H9 (cell line): ENCODE measurements around the gene OR8B2. TPM values are rescaled to one million over a fixed set of nuclear protein-coding genes. Genes with fewer than 3 reads are reported as not detected.
"Not testable (repeated sequence)": the region's sequence is repeated elsewhere in the genome, so short reads cannot be mapped to it uniquely, and the experiment has no call there.

ENCODE experiments used
- DNase-seq: peaks from one replicate; pipeline ENCODE4 v3.0.0-alpha.2; 2017
- H2AFZ ChIP-seq: one replicate; pipeline ENCODE4 v1.6.1; 2013; ENCODE audit warnings: mild to moderate bottlenecking, low read length, control low read depth, moderate library complexity
- H2AK5ac ChIP-seq: 2 replicates; pipeline ENCODE4 v1.6.1; 2013; ENCODE audit warnings: low read length, control low read depth, mixed read lengths; ENCODE audit not compliant: insufficient read length
- H2BK120ac ChIP-seq: one replicate; pipeline ENCODE4 v1.6.1; 2013; ENCODE audit warnings: low read depth, mild to moderate bottlenecking, low read length, control low read depth, inconsistent platforms; ENCODE audit not compliant: poor library complexity, severe bottlenecking
- H2BK12ac ChIP-seq: 2 replicates; pipeline ENCODE4 v1.6.1; 2013; ENCODE audit warnings: low read length, control low read depth, mixed read lengths, low read depth; ENCODE audit not compliant: insufficient read length
- H2BK15ac ChIP-seq: 2 replicates; pipeline ENCODE4 v1.6.1; 2013; ENCODE audit warnings: low read depth, low read length, control low read depth
- H2BK20ac ChIP-seq: one replicate; pipeline ENCODE4 v1.6.1; 2013; ENCODE audit warnings: low read depth, mild to moderate bottlenecking, low read length, control low read depth, inconsistent platforms; ENCODE audit not compliant: poor library complexity, severe bottlenecking
- H2BK5ac ChIP-seq: 2 replicates; pipeline ENCODE4 v1.6.1; 2013; ENCODE audit warnings: low read length, control low read depth, mixed read lengths; ENCODE audit not compliant: insufficient read length
- H3K14ac ChIP-seq: 2 replicates; pipeline ENCODE4 v1.6.1; 2013; ENCODE audit warnings: low read length, control low read depth; ENCODE audit not compliant: insufficient read depth
- H3K18ac ChIP-seq: 2 replicates; pipeline ENCODE4 v1.6.1; 2013; ENCODE audit warnings: low read depth, mild to moderate bottlenecking, mixed read lengths, low read length, control low read depth; ENCODE audit not compliant: insufficient read length
- H3K23ac ChIP-seq: 2 replicates; pipeline ENCODE4 v1.6.1; 2013; ENCODE audit warnings: low read length, control low read depth, mixed read lengths, low read depth; ENCODE audit not compliant: insufficient read length
- H3K23me2 ChIP-seq: 2 replicates; pipeline ENCODE4 v1.6.1; 2013; ENCODE audit warnings: low read depth, mild to moderate bottlenecking, mixed read lengths, low read length, control low read depth; ENCODE audit not compliant: insufficient read length, poor library complexity, severe bottlenecking
- H3K27ac ChIP-seq: 2 replicates; pipeline ENCODE4 v1.5.1; 2013; ENCODE audit warnings: low read length, control low read depth, mixed read lengths, low read depth; ENCODE audit not compliant: insufficient read length
- H3K27me3 ChIP-seq: 2 replicates; pipeline ENCODE4 v1.6.1; 2013; ENCODE audit warnings: low read length, control low read depth, inconsistent platforms; ENCODE audit not compliant: insufficient read depth
- H3K4ac ChIP-seq: 2 replicates; pipeline ENCODE4 v1.6.1; 2013; ENCODE audit warnings: low read depth, mild to moderate bottlenecking, control low read depth, inconsistent platforms, low read length, moderate library complexity
- H3K4me1 ChIP-seq: 2 replicates; pipeline ENCODE4 v1.6.1; 2013; ENCODE audit warnings: low read length, control low read depth, inconsistent platforms; ENCODE audit not compliant: insufficient read depth
- H3K4me2 ChIP-seq: 2 replicates; pipeline ENCODE4 v1.6.1; 2013; ENCODE audit warnings: low read length, control low read depth, mixed read lengths; ENCODE audit not compliant: insufficient read length, insufficient read depth
- H3K56ac ChIP-seq: 2 replicates; pipeline ENCODE4 v1.6.1; 2013; ENCODE audit warnings: low read depth, mild to moderate bottlenecking, mixed read lengths, low read length, control low read depth; ENCODE audit not compliant: insufficient read length
- H3K79me1 ChIP-seq: 2 replicates; pipeline ENCODE4 v1.6.1; 2013; ENCODE audit warnings: low read depth, mild to moderate bottlenecking, moderate library complexity, low read length, control low read depth, inconsistent platforms; ENCODE audit not compliant: insufficient read depth, poor library complexity, severe bottlenecking
- H3K79me2 ChIP-seq: 2 replicates; pipeline ENCODE4 v1.6.1; 2013; ENCODE audit warnings: low read length, control low read depth, inconsistent platforms; ENCODE audit not compliant: insufficient read depth
- H3K9ac ChIP-seq: 2 replicates; pipeline ENCODE4 v1.6.1; 2013; ENCODE audit warnings: low read length, control low read depth, mixed read lengths; ENCODE audit not compliant: insufficient read length; ENCODE audit errors: extremely low read depth
- H3K9me3 ChIP-seq: one replicate; pipeline ENCODE4 v1.6.1; 2013; ENCODE audit warnings: low read depth, low read length, inconsistent platforms; ENCODE audit not compliant: control insufficient read depth
- H3T11ph ChIP-seq: one replicate; pipeline ENCODE4 v1.6.1; 2013; ENCODE audit warnings: mild to moderate bottlenecking, low read length, control low read depth, inconsistent platforms
- H4K20me1 ChIP-seq: one replicate; pipeline ENCODE4 v1.6.1; 2013; ENCODE audit not compliant: control insufficient read depth, insufficient read length, insufficient read depth
- H4K5ac ChIP-seq: 2 replicates; pipeline ENCODE4 v1.6.1; 2013; ENCODE audit warnings: low read depth, mild to moderate bottlenecking, mixed read lengths, low read length, control low read depth; ENCODE audit not compliant: insufficient read length
- H4K8ac ChIP-seq: replicated peaks from 2 replicates; pipeline ENCODE4 v1.6.1; 2013; ENCODE audit warnings: low read length, control low read depth, mixed read lengths, low read depth; ENCODE audit not compliant: insufficient read length
- H4K91ac ChIP-seq: 2 replicates; pipeline ENCODE4 v1.6.1; 2013; ENCODE audit warnings: low read depth, mild to moderate bottlenecking, moderate library complexity, mixed read lengths, low read length, control low read depth; ENCODE audit not compliant: insufficient read length
- H3K27ac Mint-ChIP-seq, 3 experiments: 2 replicates in 2 of 3; 3 replicates in 1 of 3; pipeline ENCODE4 v1.8.0; 2020 to 2021; ENCODE audit warnings: mixed read lengths in 3 of 3, mild to moderate bottlenecking in 1 of 3, moderate library complexity in 1 of 3
- H3K27me3 Mint-ChIP-seq: 2 replicates; pipeline ENCODE4 v1.8.0; 2021; ENCODE audit warnings: low read depth, mild to moderate bottlenecking, moderate library complexity, mixed read lengths
- H3K36me3 Mint-ChIP-seq, 3 experiments: 2 replicates in 2 of 3; 3 replicates in 1 of 3; pipeline ENCODE4 v1.8.0; 2020 to 2021; ENCODE audit warnings: low read depth in 3 of 3, mixed read lengths in 3 of 3; ENCODE audit not compliant: insufficient read depth in 1 of 3
- H3K4me1 Mint-ChIP-seq, 2 experiments: 2 replicates each; pipeline ENCODE4 v1.8.0; 2020; ENCODE audit warnings: mixed read lengths in 2 of 2
- H3K4me3 Mint-ChIP-seq, 2 experiments: 2 replicates in 1 of 2; 3 replicates in 1 of 2; pipeline ENCODE4 v1.8.0; 2020 to 2021; ENCODE audit warnings: mild to moderate bottlenecking in 2 of 2, mixed read lengths in 2 of 2, moderate library complexity in 1 of 2
- H3K9me3 Mint-ChIP-seq, 2 experiments: 2 replicates in 1 of 2; 3 replicates in 1 of 2; pipeline ENCODE4 v1.8.0; 2020; ENCODE audit warnings: mild to moderate bottlenecking in 2 of 2, mixed read lengths in 2 of 2, moderate library complexity in 1 of 2
- WGBS: extraction: QIAGEN DNeasy Blood & Tissue Kit; methylation state at CpG from one replicate; pipeline ENCODE4 v1.1.7; 2013; ENCODE audit warnings: missing lambda C conversion rate, low lambda C conversion rate, mixed read lengths; ENCODE audit not compliant: insufficient read length; ENCODE audit errors: extremely low coverage; 5-methylcytosine and 5-hydroxymethylcytosine counted together
- total RNA-seq: library from RNA; stranded (reverse); gene quantifications from 2 replicates; pipeline ENCODE4 v1.2.1, GENCODE V29; 2021
- TF ChIP-seq, protein P1 (sequence below): fragments of 200-600 bp; sonication (generic); conservative IDR thresholded peaks from 3 replicates; pipeline ENCODE4 v1.8.0; 2021; ENCODE audit warnings: antibody characterized with exemption, mild to moderate bottlenecking

OR8B2 gene
- total RNA-seq, 1 experiment from 2014 or later = not detected

DNA sequence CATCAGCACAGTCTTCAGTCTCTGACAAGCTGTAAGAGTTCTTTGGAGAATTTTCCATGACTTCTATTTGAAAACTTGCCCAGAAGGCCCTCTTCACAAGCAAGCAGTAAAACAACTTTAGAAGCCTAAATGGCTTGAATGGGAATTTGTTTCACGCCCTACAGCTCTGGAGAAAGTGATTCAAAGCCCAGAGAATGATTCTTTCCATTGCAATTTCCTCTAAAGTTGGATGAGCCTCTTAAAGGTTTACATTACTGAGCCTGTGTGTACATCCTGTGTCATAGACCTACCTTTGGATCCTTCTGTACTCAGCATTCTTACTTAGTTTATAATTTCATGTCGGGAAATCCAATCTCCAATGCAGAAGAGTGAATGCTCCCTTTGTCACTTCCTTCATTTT lies 21.3 kb upstream of the OR8B2 start:
- Mint-ChIP-seq H3K4me3 (no peak overlapping the region), H3K36me3 (peaks cover 0 to 9% (median 4%) of the 10 kb centered on the region in 3 experiments; a peak in 5 of 7 replicates), H3K9me3 (peaks cover 6 to 8% of the 10 kb centered on the region in 2 experiments), H3K27me3 (peaks cover 4% of the 10 kb centered on the region), H3K27ac (no peak overlapping the region), H3K4me1 (peaks cover 2% of the 10 kb centered on the region in 2 experiments; a peak in 2 of 4 replicates)
- Histone ChIP-seq H3K23me2 (no peaks in the 10 kb centered on the region), H2AK5ac (no peak overlapping the region), H3K4me2 (no peak overlapping the region), H3K4me1 (no peaks in the 10 kb centered on the region), H3K27me3 (no peaks in the 10 kb centered on the region), H4K5ac (no peak overlapping the region), H4K8ac (no peak overlapping the region), H2BK15ac (no peak overlapping the region), H4K91ac (no peak overlapping the region), H3T11ph (no peak overlapping the region), H2AFZ (no peak overlapping the region), H2BK5ac (no peak overlapping the region), H3K18ac (no peak overlapping the region), H3K56ac (no peak overlapping the region), H2BK12ac (no peak overlapping the region), H3K9ac (no peak overlapping the region), H3K4ac (no peak overlapping the region), H2BK120ac (no peak overlapping the region), H3K79me1 (no peaks in the 10 kb centered on the region), H3K79me2 (no peaks in the 10 kb centered on the region), H3K23ac (no peak overlapping the region), H3K27ac (no peak overlapping the region), H2BK20ac (no peak overlapping the region), H4K20me1 (no peaks in the 10 kb centered on the region), H3K9me3 (no peaks in the 10 kb centered on the region), H3K14ac (no peak overlapping the region)
- no peak for DNase-seq
- WGBS = no CpG with 5 or more reads among the region's 2 CpGs
- TF ChIP-seq, protein P1, sequence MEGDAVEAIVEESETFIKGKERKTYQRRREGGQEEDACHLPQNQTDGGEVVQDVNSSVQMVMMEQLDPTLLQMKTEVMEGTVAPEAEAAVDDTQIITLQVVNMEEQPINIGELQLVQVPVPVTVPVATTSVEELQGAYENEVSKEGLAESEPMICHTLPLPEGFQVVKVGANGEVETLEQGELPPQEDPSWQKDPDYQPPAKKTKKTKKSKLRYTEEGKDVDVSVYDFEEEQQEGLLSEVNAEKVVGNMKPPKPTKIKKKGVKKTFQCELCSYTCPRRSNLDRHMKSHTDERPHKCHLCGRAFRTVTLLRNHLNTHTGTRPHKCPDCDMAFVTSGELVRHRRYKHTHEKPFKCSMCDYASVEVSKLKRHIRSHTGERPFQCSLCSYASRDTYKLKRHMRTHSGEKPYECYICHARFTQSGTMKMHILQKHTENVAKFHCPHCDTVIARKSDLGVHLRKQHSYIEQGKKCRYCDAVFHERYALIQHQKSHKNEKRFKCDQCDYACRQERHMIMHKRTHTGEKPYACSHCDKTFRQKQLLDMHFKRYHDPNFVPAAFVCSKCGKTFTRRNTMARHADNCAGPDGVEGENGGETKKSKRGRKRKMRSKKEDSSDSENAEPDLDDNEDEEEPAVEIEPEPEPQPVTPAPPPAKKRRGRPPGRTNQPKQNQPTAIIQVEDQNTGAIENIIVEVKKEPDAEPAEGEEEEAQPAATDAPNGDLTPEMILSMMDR = no peak

DNA sequence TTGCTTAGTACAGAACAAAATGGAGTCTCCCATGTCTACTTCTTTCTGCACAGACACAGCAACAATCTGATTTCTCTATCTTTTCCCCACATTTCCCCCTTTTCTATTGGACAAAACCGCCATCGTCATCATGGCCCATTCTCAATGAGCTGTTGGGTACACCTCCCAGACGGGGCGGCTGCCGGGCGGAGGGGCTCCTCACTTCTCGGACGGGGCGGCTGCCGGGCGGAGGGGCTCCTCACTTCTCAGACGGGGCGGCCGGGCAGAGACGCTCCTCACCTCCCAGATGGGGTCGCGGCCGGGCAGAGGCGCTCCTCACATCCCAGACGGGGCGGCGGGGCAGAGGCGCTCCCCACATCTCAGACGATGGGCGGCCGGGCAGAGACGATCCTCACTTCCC lies 18.9 kb upstream of the OR8B2 start:
- not testable (repeated sequence) for H3K27ac ChIP-seq, H3K4me1 Mint-ChIP-seq, H3K4ac ChIP-seq

More for the DNA sequence above, 18.9 kb upstream of the OR8B2 start:
- H3K23me2 ChIP-seq, H2BK5ac ChIP-seq, DNase-seq, H3K18ac ChIP-seq, H3K56ac ChIP-seq, H3T11ph ChIP-seq, H2AK5ac ChIP-seq, H4K5ac ChIP-seq, H4K20me1 ChIP-seq, H2BK120ac ChIP-seq, H3K4me2 ChIP-seq, H4K91ac ChIP-seq, H3K36me3 Mint-ChIP-seq, H3K23ac ChIP-seq, H3K79me2 ChIP-seq, H4K8ac ChIP-seq, H3K4me3 Mint-ChIP-seq, H3K27me3 Mint-ChIP-seq, H2BK12ac ChIP-seq, H2BK15ac ChIP-seq, H3K9me3 ChIP-seq, H3K9ac ChIP-seq, H3K4me1 ChIP-seq, H3K9me3 Mint-ChIP-seq, H3K79me1 ChIP-seq, H3K27me3 ChIP-seq, H2AFZ ChIP-seq, H3K27ac Mint-ChIP-seq, H2BK20ac ChIP-seq, H3K14ac ChIP-seq: not testable (repeated sequence)
- WGBS = no CpG with 5 or more reads among the region's 27 CpGs
